Vagina (tissue), 2 donors: ENCODE data around the gene GPRC5B. TPM values are rescaled to one million over a fixed set of nuclear protein-coding genes. Genes with fewer than 3 reads are reported as not detected.

Experiments
- DNase-seq, 2 donors: peaks; one replicate each; pipeline ENCODE4 v3.0.0-alpha.2; 2017; ENCODE audit errors: extremely low spot score in 2 of 2
- H3K27ac ChIP-seq: fragments of 200-600 bp; sonication (generic); one replicate; pipeline ENCODE4 v1.5.1; 2019
- H3K27me3 ChIP-seq: fragments of 200-600 bp; sonication (generic); one replicate; pipeline ENCODE4 v1.5.1; 2019
- H3K36me3 ChIP-seq, 2 donors: fragments of 200-600 bp; sonication (generic); one replicate each; pipeline ENCODE4 v1.5.1; 2017 to 2019
- H3K4me1 ChIP-seq: fragments of 200-600 bp; sonication (generic); one replicate; pipeline ENCODE4 v1.5.1; 2019
- H3K4me3 ChIP-seq, 2 donors: fragments of 200-600 bp; sonication (generic); 1 replicate in 1 of 2; 2 replicates in 1 of 2; pipeline ENCODE4 v1.5.1; 2016 to 2019
- H3K9me3 ChIP-seq: fragments of 200-600 bp; sonication (generic); one replicate; pipeline ENCODE4 v1.5.1; 2019
- POLR2A ChIP-seq, 2 donors: fragments of 450-650 bp; IDR thresholded peaks; one replicate each; pipeline ENCODE4 v1.6.1; 2017; ENCODE audit warnings: antibody characterized with exemption in 2 of 2, mild to moderate bottlenecking in 2 of 2, moderate library complexity in 2 of 2
- POLR2AphosphoS5 ChIP-seq, 2 donors: sonication (generic); formaldehyde crosslinking; IDR thresholded peaks; one replicate each; pipeline ENCODE4 v1.9.0; 2017; ENCODE audit warnings: antibody characterized with exemption in 2 of 2, mild to moderate bottlenecking in 2 of 2, low read depth in 1 of 2; ENCODE audit not compliant: insufficient read depth in 1 of 2
- intact Hi-C: fragments of 100-400 bp; cut with DNase I; formaldehyde crosslinking; loops from one replicate; pipeline ENCODE4 v1.15.1; 2023
- total RNA-seq: library from RNA; depleted of rRNA; stranded (reverse); fragments of >200 nt; gene quantifications from one replicate; pipeline ENCODE4 v1.2.3, GENCODE V29; 2016
- TF ChIP-seq, protein P1 (sequence below), 3 experiments: fragments of 450-650 bp in 2 of 3; fragments of 200-600 bp in 1 of 3; sonication (generic) in 1 of 3; IDR thresholded peaks; one replicate each; pipeline ENCODE4 v1.5.1; 2017 to 2019; ENCODE audit warnings: antibody characterized with exemption in 3 of 3, mild to moderate bottlenecking in 2 of 3, moderate library complexity in 2 of 3

The GPRC5B gene
- total RNA-seq, 1 donor from 2014 or later = 44.7 TPM

DNA sequence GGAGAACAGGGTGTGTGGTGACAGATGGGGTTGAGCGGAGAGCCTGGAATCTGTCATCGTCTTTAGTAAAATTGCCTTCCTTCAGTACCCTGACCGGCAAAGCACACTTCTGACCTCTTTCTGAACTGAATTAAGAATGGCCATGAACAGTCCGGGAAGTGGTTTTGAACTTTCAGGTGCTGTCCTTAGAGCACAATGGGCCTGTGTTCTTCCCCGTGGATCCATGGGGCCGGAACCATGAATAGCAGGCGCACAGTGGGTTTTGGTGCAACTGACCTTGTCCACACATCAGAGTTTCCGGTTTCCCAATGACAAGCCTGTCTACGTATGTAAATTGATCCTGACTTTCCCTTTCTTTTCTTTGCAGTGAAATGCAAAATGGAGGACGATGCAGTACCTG lies 28.5 kb downstream of the GPRC5B start:
- Histone ChIP-seq H3K27me3 (no peaks in the 10 kb centered on the region), H3K4me1 (no peaks in the 10 kb centered on the region), H3K27ac (no peak overlapping the region), H3K36me3 (peaks cover 0 to 7% of the 10 kb centered on the region in 2 donors), H3K4me3 (no peak overlapping the region), H3K9me3 (no peaks in the 10 kb centered on the region)
- TF ChIP-seq POLR2AphosphoS5 (IDR thresholded peaks at IDR 0.05; ENCODE audit: insufficient read depth in 1 of 2, low read depth in 1 of 2) (no peak), POLR2A (IDR thresholded peaks at IDR 0.05) (no peak)
- intact Hi-C loops = no loop called here
- no peak for DNase-seq

DNA sequence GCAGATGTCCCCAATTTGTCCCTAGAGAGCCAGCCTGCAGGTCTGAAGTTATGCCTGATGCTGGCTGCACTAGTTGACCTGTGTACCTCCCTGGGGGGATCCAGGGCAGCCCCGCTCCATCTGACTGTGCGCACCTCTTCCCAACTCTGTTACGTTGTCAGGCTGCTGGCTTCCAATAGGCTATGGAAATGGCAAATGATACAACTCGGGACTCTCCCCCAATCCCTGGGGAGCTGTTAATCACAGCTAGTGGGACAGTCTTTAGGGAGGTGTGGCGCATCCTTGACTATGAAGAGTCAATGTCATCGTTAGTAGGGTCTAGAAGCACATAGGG lies 30.1 kb downstream of the GPRC5B start:
- no peaks in the 10 kb centered on the region for H3K9me3 ChIP-seq
- no peaks in the 10 kb centered on the region for H3K4me1 ChIP-seq
- TF ChIP-seq POLR2AphosphoS5 (IDR thresholded peaks at IDR 0.05; ENCODE audit: insufficient read depth in 1 of 2, low read depth in 1 of 2) = no peak
- TF ChIP-seq, protein P1, sequence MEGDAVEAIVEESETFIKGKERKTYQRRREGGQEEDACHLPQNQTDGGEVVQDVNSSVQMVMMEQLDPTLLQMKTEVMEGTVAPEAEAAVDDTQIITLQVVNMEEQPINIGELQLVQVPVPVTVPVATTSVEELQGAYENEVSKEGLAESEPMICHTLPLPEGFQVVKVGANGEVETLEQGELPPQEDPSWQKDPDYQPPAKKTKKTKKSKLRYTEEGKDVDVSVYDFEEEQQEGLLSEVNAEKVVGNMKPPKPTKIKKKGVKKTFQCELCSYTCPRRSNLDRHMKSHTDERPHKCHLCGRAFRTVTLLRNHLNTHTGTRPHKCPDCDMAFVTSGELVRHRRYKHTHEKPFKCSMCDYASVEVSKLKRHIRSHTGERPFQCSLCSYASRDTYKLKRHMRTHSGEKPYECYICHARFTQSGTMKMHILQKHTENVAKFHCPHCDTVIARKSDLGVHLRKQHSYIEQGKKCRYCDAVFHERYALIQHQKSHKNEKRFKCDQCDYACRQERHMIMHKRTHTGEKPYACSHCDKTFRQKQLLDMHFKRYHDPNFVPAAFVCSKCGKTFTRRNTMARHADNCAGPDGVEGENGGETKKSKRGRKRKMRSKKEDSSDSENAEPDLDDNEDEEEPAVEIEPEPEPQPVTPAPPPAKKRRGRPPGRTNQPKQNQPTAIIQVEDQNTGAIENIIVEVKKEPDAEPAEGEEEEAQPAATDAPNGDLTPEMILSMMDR (IDR thresholded peaks at IDR 0.05) = no peak
- TF ChIP-seq POLR2A (IDR thresholded peaks at IDR 0.05) = no peak
- H3K27ac ChIP-seq = no peak overlapping the region
- H3K4me3 ChIP-seq = no peak overlapping the region
- intact Hi-C loops = no loop called here
- H3K27me3 ChIP-seq = no peaks in the 10 kb centered on the region
- no peak for DNase-seq
- H3K36me3 ChIP-seq = peaks cover 0 to 3% of the 10 kb centered on the region in 2 donors

DNA sequence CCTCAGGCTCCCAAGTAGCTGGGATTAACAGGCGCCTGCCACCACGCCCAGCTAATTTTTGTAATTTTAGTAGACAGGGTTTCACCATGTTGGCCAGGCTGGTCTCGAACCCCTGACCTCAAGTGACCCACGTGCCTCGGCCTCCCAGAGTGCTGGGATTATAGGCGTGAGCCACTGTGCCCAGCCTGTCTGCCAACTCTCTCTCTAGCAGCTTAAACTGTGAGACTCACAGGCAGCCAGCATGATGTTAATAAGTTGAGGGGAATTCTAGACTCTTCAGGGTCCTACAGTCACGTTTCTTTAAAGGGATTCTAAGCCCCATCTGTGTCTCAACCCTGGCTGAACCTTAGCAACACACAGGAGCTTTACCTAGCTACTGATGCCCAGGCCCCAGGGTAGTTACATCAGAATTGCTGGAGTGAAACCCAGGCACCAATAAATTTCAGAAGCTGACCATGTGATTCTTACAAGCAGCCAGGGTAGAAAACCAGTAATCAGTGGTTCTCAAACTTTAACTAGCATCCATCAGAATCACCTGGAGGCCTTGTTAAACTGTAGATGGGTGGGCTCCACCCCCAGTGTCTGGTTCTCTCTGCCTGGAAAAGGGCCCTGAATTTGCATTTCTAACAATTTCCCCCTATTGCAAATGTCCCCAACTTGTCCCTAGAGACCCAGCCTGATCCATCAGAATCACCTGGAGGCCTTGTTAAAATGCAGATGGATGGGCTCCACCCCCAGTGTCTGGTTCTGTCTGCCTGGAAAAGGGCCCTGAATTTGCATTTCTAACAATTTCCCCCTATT lies 30.7 kb downstream of the GPRC5B start:
- intact Hi-C loops = no loop called here
- H3K27ac ChIP-seq = no peak overlapping the region
- H3K9me3 ChIP-seq = no peaks in the 10 kb centered on the region
- no peaks in the 10 kb centered on the region for H3K36me3 ChIP-seq
- no peak overlapping the region for H3K4me3 ChIP-seq
- TF ChIP-seq POLR2A (IDR thresholded peaks at IDR 0.05) = no peak
- DNase-seq = no peak
- H3K4me1 ChIP-seq = no peaks in the 10 kb centered on the region
- H3K27me3 ChIP-seq = no peaks in the 10 kb centered on the region

DNA sequence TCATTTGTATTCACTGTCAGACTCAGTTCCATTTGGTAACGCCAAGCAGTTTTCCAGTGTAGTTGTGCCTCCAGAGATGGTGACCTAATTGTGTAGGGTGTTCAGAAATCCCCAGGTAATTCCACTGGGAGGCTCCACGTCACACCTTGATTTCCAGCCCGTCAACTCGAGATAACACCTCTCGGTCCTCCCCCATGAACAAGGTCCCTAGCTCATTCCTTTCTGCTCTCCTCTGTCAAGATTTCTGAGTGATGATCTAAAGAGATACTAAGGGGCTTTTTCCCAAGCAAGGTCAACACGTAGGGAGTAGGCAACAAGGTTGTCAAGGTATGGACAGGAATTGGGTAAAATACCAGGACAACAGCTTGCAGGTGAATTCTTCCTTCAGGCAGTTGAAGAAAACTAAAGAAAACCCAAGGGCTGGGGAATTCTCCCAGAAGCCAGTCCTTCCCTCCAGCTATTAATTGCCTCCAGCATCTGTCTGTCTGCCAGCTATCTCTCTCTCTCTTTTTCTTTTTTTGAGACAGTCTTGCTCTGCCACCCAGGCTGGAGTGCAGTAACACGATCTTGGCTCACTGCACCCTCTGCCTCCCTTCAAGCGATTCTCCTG lies 31.4 kb downstream of the GPRC5B start:
- DNase-seq = no peak
- H3K36me3 ChIP-seq = no peaks in the 10 kb centered on the region
- intact Hi-C loops = no loop called here

DNA sequence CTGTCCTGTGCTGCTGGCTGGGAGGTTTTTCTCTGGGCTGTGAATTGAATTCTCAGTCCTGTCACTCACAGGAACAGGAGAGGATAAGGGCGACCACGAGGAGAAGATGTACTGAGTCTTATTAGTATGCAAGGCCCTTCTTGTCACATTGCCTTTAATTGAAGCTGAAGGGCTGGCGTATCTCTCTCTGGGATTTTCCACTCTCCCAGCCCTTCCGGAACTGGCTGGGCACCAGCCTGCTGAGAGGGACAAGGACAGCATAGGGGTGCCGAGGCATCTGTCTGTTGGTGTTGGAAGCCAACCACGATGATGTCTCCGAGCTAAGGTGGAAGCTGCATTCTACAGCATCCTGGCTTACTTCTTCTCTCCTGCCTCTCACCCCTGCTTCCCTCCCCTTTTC lies 33.2 kb downstream of the GPRC5B start:
- Histone ChIP-seq H3K36me3 (no peaks in the 10 kb centered on the region), H3K4me3 (no peak overlapping the region), H3K4me1 (no peaks in the 10 kb centered on the region), H3K9me3 (no peaks in the 10 kb centered on the region), H3K27ac (no peak overlapping the region), H3K27me3 (no peaks in the 10 kb centered on the region)
- TF ChIP-seq POLR2AphosphoS5 (IDR thresholded peaks at IDR 0.05; ENCODE audit: insufficient read depth in 1 of 2, low read depth in 1 of 2) (no peak), POLR2A (IDR thresholded peaks at IDR 0.05) (no peak)
- TF ChIP-seq, protein P1 (IDR thresholded peaks at IDR 0.05) = no peak
- no peak for DNase-seq
- intact Hi-C loops = no loop called here

More for the DNA sequence above, 31.4 kb downstream of the GPRC5B start:
- H3K9me3 ChIP-seq = no peaks in the 10 kb centered on the region
- no peaks in the 10 kb centered on the region for H3K27me3 ChIP-seq
- TF ChIP-seq POLR2A (IDR thresholded peaks at IDR 0.05) (no peak), POLR2AphosphoS5 (IDR thresholded peaks at IDR 0.05; ENCODE audit: insufficient read depth in 1 of 2, low read depth in 1 of 2) (no peak)
- TF ChIP-seq, protein P1 (IDR thresholded peaks at IDR 0.05) = no peak
- H3K27ac ChIP-seq = no peak overlapping the region
- H3K4me3 ChIP-seq = no peak overlapping the region
- no peaks in the 10 kb centered on the region for H3K4me1 ChIP-seq
